ENCODE results near the gene COL4A2.

- TF ChIP-seq ZSCAN23 (tag by site-specific recombination; IDR thresholded peaks at IDR 0.05): no peak
- no peak for TF ChIP-seq MZF1 (tag by site-specific recombination; IDR thresholded peaks at IDR 0.05; ENCODE audit: borderline replicate concordance)
- TF ChIP-seq ZNF132 (tag by site-specific recombination; IDR thresholded peaks at IDR 0.05; ENCODE audit: borderline replicate concordance): no peak
- no peak for TF ChIP-seq CTCF (tag by site-specific recombination; IDR thresholded peaks at IDR 0.05)
- no peak for TF ChIP-seq BCL11B (tag by site-specific recombination; IDR thresholded peaks at IDR 0.05; ENCODE audit: low read depth)
Observed at GRCh38 chr13:110377826-110378201, 70.7 kb downstream of the COL4A2 start.
